ENCODE data around the gene C1orf53.
A peak's percentile ranks its signal among the peaks of the same experiment; 100 is the strongest.
"Not testable (repeated sequence)": the region's sequence is repeated elsewhere in the genome, so short reads cannot be mapped to it uniquely, and the experiment has no call there.

C1orf53 gene

DNA sequence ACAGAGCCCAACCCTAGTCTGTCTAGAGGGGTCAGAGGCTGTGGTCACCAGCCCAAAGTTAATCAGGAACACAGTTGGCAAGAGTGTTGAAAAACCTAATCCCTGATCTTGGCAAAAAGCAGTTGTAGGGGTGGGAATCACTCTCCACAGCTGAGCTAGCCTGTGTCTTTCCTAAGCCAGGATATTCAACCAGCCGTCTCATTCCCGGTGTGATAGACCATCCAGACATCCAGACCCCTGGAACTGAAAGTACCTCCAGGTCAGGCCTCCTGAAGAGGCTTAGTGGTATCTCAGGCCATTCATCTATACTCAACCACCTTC lies 19.6 kb downstream of the C1orf53 start:
- no peak for DNase-seq

DNA sequence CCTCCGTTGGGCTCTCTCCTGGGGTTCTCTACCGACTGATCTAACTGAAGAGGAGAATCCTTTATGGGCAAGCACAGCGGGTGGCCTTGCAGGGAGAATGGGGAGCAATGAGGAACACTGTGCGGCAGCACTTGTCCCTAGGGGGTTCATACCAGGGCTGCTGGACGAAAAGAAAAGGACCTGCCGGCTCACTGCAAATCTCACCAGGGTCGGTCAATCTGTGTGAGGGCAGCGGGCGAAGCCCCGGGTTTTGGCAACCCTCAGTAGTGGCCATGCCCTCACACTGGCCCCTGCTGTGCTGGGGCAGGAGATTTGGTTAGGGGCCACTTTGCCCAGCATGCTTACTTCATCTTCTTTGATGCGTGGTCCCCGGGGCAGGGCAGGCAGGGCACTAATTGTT lies 20.6 kb downstream of the C1orf53 start:
- DNase-seq, result no peak

DNA sequence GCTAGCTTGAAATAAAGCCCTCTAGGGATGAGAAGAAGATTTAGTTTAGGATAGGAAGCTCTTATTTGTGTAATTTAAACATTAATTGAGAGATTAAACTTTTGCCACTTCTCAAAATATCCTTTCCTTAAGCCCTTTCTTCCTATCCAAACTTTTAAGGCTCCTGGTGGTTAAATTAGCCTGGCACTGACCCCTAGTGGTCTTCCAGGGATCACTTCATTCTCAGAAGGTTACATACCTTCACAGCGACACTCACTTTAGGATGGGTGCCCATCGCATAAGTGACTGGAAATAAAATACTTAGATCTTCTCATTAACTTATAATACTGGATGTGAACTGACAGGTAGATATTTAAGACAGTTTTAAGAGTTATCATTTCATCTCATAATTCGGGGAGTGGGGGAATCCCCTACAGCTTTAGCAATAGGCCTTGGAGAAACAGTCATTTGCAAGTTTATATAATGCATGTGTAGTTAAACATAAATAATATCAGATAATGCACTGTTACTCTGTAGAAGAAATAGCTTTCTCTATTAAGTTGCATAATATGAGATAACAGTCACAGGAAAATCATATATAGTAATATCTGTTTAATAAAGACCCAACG lies 22.2 kb downstream of the C1orf53 start:
- no peak for DNase-seq

DNA sequence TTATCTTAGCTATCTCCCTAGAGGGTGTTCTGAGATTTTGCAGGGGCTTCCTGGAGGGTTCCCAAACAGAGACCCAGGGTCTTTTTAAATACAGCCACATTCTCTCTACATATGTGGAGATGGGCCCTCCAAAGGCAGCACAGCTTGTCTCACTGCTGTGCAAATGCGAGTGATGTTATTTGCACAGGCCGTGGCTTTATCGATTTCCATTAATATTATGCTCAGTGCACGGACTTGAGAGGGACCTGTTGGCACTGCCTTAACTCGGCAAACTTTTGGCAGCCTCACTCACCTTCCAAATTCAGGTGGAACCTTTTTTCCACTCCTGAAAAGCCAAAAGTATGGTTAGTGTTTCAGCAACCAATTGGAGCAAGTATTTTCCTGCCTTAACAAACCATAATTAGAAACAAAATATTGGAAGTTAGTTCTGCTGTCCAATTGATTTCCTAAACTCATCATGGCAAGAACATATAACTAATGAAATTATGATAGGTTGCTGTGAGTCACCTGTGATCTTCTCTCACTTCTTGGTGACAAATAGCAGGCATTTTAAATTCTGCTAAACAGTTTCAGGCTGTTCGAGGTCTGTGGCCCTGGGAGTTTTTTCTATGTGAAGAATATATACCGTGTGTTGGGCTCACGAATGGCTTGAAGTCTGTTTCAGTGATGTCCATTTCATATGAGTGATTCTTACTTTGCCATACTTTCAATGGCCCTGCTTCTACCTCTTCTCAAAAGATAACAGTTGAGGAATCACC lies 25.7 kb downstream of the C1orf53 start:
- no peak for DNase-seq

DNA sequence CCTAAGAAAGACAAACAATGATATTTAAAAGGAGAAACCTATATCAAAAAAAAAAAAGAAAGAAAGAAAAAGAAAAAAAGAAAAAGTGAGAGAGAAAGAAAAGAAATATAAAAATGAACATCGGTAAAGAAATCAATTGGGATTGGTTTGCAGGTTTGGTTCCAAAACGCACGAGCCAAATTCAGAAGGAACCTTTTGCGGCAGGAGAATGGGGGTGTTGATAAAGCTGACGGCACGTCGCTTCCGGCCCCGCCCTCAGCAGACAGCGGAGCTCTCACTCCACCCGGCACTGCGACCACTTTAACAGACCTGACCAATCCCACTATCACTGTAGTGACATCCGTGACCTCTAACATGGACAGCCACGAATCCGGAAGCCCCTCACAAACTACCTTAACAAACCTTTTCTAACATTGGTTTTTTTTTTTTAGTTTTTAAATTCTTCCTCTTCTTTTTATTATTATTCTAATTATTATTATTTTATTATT lies 26.5 kb downstream of the C1orf53 start:
- DNase-seq, result no peak

DNA sequence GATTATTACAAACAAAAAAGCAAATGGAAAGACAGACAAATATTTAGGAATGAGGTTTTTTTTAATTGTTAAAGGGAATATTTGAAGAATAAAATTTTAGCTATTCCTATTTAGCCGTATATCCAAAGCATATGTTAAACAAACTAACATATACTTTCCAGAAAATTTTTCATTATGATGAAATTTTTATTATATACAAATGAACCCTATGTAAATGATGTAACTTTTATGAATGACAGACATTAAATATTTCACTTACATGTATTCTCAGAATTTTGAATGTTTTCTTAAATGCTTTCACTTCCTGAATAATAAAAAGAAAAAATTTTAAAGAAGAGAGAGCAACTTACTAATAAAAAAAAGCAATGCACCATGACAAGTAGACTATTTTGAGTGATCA lies 30.6 kb downstream of the C1orf53 start:
- no peak for DNase-seq

DNA sequence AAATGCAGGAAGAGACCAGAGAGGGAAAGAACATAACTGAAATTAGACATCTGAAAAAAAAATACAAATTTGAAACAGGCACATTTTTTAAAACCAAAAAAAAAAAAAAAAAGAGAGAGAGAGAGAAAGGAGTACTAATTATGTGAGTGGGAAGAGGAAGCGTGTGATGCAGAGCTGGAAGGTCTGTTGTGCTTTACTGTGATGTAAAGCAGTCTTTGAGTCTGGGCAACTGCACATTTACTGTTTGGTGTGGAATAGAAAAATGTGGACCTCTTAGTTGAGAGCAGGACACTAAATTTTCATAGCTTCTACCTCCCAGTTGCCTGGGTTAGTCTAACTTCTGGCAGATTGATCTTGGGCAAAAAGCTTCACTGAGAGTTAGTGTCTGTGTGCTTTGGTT lies 31.2 kb downstream of the C1orf53 start:
- DNase-seq, result no peak

DNA sequence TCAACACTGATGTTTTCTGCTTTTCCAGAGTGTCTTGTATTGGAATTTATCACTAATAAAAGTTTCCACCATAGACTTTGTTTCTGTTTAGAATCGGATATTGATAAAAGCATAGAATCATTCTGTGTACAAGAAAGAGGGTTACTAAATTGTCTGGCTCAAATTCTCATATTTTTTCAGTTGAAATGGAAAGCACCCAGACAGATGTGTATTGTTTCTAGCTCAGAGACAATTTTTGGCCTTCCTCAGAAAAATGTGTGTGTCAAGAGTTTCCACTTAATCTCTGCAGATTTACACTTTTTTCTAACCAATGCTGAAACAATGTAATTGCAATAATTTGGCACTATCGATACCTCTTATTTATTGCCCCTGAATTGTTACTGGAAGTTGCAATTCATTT lies 35.0 kb downstream of the C1orf53 start:
- no peak for DNase-seq

DNA sequence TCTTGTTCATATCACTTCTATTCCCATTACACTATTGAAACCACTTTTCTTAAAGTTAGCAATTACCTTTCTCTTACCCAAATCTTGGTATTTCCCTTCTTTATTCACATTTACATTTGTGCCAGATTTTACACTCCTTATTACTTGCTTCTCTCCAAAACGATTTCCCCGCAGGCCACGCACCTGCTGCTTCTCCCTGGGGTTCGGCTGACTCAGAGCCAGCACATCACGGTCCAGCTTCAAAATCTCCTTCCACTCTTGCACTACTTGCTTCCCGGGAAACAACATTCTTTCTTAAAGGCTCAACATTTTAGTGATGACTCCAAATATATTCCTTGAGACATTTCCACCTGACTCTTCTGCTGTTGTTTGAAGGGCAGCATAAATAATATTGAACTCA lies 35.5 kb downstream of the C1orf53 start:
- no peak for DNase-seq

DNA sequence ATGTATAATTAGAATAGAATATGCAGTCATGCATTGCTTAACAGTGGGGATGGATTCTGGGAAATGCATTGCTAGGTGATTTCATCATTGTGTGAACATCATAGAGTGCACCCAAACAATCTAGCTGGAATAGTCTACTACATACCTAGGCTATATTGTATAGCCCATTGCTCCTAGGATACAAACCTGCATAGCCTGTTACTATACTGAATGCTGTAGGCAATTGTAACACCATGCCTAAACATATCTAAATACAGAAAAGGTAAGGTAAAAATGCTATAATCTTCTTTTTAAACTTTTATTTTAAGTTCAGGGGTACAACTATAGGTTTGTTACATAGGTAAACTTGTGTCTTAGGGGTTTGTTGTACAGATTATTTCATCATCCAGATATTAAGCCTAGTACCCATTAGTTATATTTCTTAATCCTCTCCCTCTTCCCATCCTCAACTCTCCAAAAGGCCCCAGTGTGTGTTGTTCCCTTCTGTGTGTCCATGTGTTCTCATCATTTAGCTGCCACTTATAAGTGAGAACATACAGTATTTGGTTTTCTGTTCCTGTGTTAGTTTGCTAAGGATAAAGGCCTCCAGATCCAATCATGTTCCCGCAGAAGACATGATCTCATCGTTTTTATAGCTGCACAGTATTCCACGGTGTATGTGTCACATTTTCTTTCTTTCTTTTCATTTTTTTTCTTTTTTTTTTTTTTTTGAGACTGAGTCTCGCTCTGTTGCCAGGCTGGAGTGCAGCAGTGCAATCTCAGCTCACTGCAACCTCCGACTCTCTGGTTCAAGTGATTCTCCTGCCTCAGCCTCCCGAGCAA lies 36.9 kb downstream of the C1orf53 start:
- not testable (repeated sequence) for DNase-seq

DNA sequence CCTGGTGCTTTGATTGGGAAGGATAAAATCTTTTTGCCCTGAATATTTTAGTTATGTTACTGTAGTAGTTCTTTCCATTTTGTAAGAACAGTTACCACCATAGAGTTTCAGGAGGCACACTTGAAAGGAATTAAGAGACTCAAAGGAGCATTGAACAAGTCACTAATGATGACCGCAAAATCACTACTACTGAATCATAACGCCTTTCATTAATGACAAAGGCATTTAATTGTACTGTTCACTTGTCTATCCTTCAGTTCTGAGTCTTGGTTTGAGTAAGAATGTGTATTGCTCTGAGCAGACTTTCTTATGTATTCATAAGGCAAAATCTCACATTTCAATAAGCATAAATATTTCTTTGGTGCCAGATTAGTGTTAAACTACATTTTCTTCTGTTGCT lies 39.6 kb downstream of the C1orf53 start:
- DNase-seq, result no peak

DNA sequence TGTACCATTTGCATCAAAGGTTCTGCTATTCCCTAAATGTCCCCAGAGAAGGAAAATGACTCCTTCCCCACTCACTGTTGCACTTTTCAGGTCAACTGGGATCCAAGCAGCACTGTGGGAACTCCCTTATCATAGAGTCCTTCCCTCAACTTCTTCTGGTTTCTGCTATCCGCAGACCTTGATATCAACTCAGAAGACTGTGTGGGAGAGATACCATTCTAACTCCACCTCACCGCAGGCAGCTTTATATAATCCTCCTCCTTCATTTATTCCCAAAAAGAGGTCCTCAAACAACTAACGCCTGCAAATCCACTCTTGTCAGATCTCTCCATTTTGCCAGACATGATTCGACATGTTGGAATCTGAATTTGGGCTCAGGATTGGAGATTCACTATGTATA lies 42.1 kb downstream of the C1orf53 start:
- DNase-seq, result no peak

DNA sequence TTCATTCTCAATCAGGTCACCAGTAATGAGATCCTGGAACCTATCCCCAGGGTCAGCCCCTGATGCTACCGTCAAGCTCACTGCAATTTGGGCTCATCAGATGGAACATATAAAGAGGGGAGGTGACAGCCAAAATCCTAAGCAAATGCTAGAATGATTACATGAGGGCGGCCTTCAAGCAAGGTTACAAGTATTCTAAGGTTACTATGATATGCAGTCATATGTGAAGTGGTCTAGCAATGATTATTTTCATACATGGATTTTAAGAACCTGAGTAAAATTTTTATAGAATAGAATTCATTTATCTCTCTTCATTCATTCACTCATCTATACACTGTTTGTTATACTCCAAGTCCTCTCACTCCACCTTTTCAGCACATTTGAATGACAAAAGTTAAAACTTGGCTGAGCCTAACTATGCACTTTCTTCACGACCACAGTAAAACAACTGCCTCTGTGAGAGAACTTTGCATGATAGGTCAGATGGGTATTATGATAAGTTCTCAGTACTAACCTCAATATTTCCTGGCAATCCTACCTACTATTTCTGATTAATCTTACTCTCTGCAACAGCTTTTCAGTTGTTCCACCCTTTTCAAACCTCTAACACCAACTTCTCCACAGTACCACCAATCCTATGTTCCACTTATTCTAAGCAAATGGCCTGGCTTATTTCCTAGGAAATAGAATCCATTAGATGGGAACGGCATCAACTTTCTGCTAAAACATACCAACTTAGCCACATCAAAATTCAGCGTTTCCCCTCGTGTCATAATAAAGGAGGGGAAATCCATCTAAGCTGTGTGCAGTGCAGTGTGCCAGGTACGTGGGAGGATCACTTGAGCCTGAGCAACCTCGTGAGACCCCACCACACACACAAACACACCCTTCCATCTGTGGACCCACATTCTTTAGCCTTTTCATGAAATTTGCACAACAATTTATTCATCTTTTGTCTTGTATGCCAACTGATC lies 46.8 kb downstream of the C1orf53 start:
- peak; percentile 11 for DNase-seq

DNA sequence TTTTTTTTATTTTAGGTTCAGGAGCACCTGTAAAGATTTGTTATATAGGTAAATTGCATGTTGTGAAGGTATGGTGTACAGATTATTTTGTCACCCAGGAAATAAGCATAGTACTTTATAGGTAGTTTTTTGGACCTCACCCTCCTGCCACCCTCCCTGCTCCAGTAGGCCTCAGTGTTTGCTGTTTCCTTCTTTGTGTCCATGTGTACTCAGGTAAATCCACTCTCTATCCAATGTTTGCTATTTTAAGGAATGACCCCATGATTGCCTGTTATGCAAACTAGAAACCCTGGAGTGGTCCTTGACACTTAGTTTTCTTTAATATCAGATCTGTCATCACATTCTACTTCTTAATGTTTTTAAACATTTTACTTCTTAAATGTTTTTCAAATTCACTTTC lies 48.7 kb downstream of the C1orf53 start:
- DNase-seq, result no peak

DNA sequence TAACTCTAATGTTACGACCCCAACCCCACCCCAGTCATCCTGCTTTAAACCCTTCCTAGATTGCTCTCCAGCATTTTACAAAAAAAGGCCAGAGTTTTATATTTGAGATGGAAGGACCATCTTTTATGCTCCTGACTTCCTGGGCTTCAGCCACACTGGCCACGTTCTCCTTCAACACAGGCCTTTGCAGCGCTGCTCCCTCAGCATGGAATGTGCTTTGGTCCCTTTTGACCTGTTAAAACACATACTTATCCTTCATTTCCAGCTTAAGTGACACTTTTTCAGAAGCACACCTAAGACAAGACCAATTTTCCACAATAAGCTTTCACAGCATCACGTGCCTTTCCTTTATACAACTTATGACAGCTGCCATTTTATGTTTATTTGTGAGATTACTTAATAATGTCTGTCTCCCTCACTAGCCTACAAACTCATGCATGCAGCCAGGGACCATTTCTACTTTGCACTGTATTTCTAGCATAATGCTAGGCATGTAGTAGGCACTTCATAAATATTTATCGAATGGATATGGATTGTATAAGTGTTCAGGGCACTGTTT lies 49.3 kb downstream of the C1orf53 start:
- no peak for DNase-seq

DNA sequence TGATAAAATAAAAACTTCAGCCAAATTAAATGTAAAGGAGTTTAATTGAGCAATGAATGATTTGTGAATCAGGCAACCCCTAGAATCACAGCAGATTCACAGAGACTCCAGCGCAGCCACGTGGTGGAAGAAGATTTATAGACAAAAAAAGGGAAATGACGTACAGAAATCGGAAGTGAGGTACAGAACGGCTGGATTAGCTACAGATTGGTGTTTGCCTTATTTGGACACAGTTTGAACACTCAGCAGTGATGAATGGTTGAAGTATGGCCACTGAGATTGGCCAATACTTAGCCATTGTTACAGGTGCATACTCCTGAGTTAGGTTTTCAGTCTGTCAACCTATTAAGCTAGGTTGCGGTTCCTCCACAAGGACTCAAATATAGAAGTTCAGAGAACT lies 51.0 kb downstream of the C1orf53 start:
- DNase-seq, result not testable (repeated sequence)

DNA sequence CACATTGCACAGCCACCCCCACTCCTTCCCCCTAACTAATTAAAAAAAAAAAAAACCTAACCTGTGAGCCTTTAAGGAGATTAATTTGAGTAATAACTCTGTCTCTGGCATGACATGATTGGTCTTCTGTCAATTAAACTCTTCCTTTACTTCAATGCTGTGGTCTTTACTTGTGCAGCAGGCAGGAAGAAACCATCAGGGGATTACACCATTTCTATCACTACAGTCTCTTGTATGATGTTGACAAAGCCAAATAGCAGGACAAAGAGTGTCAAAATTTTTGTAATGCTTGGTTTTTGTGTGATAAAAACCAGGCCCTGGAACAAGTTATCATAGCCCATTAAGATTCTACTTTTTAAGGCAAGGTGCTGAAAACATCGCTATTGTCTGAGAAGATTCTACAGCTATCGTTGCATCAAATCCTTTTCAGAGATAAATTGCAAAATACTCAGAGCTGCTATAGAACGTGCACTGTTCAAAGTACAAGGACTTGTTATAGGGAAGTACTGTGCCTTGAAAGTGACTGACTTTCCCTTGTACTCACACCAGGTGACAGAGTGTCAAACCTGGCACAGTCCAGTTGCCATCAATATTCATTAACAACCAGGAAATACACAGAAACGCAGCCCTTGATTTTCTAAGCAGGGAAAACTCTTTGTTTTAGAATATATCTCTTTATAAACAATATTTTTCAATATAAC lies 52.4 kb downstream of the C1orf53 start:
- no peak for DNase-seq

DNA sequence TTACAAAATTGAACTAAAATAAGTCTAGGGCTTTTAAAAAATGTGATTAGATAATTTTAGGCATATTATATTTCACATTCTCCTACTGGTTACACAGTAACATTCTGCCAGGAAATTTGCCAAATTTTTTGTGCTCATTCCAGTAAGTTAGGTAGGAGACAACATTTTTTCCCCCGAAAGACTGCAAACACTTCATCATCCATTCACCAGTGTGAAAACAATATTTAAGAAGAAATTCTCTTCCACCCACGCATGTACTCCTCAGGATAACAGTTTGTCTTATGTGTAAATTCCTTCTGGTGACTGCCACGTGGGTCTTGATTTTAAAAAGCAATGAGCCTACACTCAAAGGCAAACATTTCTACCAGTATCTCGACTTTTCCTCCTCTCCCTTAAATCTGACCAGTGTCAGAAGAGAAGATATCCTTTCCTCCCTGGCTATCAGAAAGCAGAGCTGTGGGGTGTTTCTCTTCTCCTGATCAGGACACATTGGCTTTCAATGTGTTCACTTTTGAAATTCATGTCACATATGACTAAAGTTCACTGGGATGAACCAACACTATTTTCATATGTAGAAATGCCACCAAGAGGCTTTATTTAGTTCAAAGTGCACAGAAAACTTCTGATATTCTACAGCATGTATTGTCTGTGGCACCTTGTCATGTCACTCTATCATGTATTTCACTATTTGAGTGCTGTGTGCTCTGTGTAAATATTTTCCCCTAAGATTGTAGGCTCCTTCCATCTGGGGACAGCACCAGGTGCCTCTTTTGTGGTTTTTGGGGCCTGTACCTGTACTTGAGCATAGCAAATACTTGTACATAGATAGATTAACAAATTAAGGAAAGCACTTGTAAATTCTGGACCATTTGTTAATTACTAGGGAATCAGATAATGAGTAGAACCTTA lies 53.3 kb downstream of the C1orf53 start:
- no peak for DNase-seq

Measured in stimulated activated naive CD4-positive, alpha-beta T cell treated with Interleukin-2 at 50 U/mL for 16 hours (primary cell).